ENCODE measurements around the gene DEPDC5. TPM values are rescaled to one million over a fixed set of nuclear protein-coding genes. Genes with fewer than 3 reads are reported as not detected.

Gene DEPDC5
- total RNA-seq, 1 donor: 15.2 TPM

GRCh38 chr22:31929167-31929930 is 175.5 kb downstream of the DEPDC5 start:
- no peaks in the 10 kb centered on the region for H3K36me3 ChIP-seq (ENCODE audit: insufficient read depth, low read length)
- H3K79me2 ChIP-seq (ENCODE audit: insufficient read depth, low read length): no peaks in the 10 kb centered on the region
- H3K4me3 ChIP-seq (ENCODE audit: insufficient read depth, low read length): no peak overlapping the region
- H4K20me1 ChIP-seq (ENCODE audit: insufficient read depth, low read length): no peaks in the 10 kb centered on the region
- no peak for TF ChIP-seq CTCF (IDR thresholded peaks at IDR 0.05; ENCODE audit: extremely low read depth, low read depth, low read length)
- no peak overlapping the region for H3K4me2 ChIP-seq (ENCODE audit: insufficient read depth, low read length)
- no peak for DNase-seq (ENCODE audit: insufficient read length, low spot score, missing footprints)
- H2AFZ ChIP-seq (ENCODE audit: low read length): no peak overlapping the region
- no peaks in the 10 kb centered on the region for H3K4me1 ChIP-seq (ENCODE audit: insufficient read depth, low read length)
- H3K27me3 ChIP-seq (ENCODE audit: insufficient read depth, low read length): peaks cover 18% of the 10 kb centered on the region
- H3K27ac ChIP-seq (ENCODE audit: low read depth, low read length): no peak overlapping the region
- no peaks in the 10 kb centered on the region for H3K9me3 ChIP-seq (ENCODE audit: low read depth, low read length)

- TF ChIP-seq CTCF (IDR thresholded peaks at IDR 0.05; ENCODE audit: extremely low read depth, low read depth, low read length): no peak
- no peaks in the 10 kb centered on the region for H3K9me3 ChIP-seq (ENCODE audit: low read depth, low read length)
- H3K27ac ChIP-seq (ENCODE audit: low read depth, low read length): no peak overlapping the region
- H3K79me2 ChIP-seq (ENCODE audit: insufficient read depth, low read length): no peaks in the 10 kb centered on the region
- H3K4me3 ChIP-seq (ENCODE audit: insufficient read depth, low read length): no peak overlapping the region
- H3K27me3 ChIP-seq (ENCODE audit: insufficient read depth, low read length): peaks cover 8% of the 10 kb centered on the region
- no peaks in the 10 kb centered on the region for H3K4me1 ChIP-seq (ENCODE audit: insufficient read depth, low read length)
- no peaks in the 10 kb centered on the region for H3K36me3 ChIP-seq (ENCODE audit: insufficient read depth, low read length)
- H4K20me1 ChIP-seq (ENCODE audit: insufficient read depth, low read length): no peaks in the 10 kb centered on the region
- no peak overlapping the region for H3K4me2 ChIP-seq (ENCODE audit: insufficient read depth, low read length)
- H2AFZ ChIP-seq (ENCODE audit: low read length): no peak overlapping the region
- no peak for DNase-seq (ENCODE audit: insufficient read length, low spot score, missing footprints)
Observed at GRCh38 chr22:31932863-31933262, 179.0 kb downstream of the DEPDC5 start.

GRCh38 chr22:31933406-31933805 is 179.6 kb downstream of the DEPDC5 start:
- H3K4me1 ChIP-seq (ENCODE audit: insufficient read depth, low read length): no peaks in the 10 kb centered on the region
- no peak overlapping the region for H3K4me3 ChIP-seq (ENCODE audit: insufficient read depth, low read length)
- peaks cover 5% of the 10 kb centered on the region for H3K27me3 ChIP-seq (ENCODE audit: insufficient read depth, low read length)
- DNase-seq (ENCODE audit: insufficient read length, low spot score, missing footprints): no peak
- no peak overlapping the region for H3K4me2 ChIP-seq (ENCODE audit: insufficient read depth, low read length)
- H3K79me2 ChIP-seq (ENCODE audit: insufficient read depth, low read length): no peaks in the 10 kb centered on the region
- H3K36me3 ChIP-seq (ENCODE audit: insufficient read depth, low read length): no peaks in the 10 kb centered on the region
- no peaks in the 10 kb centered on the region for H4K20me1 ChIP-seq (ENCODE audit: insufficient read depth, low read length)
- no peak overlapping the region for H2AFZ ChIP-seq (ENCODE audit: low read length)
- H3K9me3 ChIP-seq (ENCODE audit: low read depth, low read length): no peaks in the 10 kb centered on the region
- no peak for TF ChIP-seq CTCF (IDR thresholded peaks at IDR 0.05; ENCODE audit: extremely low read depth, low read depth, low read length)
- H3K27ac ChIP-seq (ENCODE audit: low read depth, low read length): no peak overlapping the region

DNA sequence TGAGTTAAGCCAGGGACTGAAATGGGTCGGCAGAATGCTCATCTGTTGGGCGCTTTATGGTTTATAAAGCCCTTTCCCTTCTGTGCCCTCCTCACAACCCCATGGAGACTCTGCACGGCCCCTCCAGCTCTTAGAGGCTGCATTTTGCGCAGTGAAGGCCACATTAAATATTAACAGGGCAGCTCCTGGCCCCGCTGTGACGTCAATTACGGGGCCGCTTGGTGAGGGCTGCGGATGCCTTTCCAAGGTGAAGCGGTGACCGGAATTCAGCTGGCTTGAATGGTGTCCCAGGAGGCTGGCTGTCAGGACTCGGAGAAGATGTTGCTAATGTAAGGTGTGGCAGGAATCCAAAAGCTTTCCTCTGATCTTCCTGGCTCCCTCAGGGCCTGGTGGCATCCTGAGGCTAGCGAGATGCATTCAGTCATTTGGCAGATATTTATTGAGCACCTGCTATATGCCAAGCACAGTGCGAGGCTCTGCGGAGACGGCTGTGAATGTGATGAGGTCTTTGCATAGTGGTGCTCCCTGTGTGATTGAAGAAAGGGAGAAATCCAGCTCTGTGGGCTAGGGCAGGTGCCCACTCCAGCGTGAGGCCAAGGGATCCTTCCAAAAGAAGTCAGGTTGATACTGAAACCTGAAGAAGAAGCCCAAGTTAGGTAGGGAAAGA is 180.1 kb downstream of the DEPDC5 start:
- Histone ChIP-seq H3K4me2 (ENCODE audit: insufficient read depth, low read length) (no peak overlapping the region), H3K79me2 (ENCODE audit: insufficient read depth, low read length) (no peaks in the 10 kb centered on the region), H3K27me3 (ENCODE audit: insufficient read depth, low read length) (peaks cover 7% of the 10 kb centered on the region), H3K36me3 (ENCODE audit: insufficient read depth, low read length) (no peaks in the 10 kb centered on the region), H4K20me1 (ENCODE audit: insufficient read depth, low read length) (no peaks in the 10 kb centered on the region), H3K4me1 (ENCODE audit: insufficient read depth, low read length) (no peaks in the 10 kb centered on the region), H3K27ac (ENCODE audit: low read depth, low read length) (no peak overlapping the region), H3K9me3 (ENCODE audit: low read depth, low read length) (no peaks in the 10 kb centered on the region), H3K4me3 (ENCODE audit: insufficient read depth, low read length) (no peak overlapping the region), H2AFZ (ENCODE audit: low read length) (no peak overlapping the region)
- no peak for DNase-seq (ENCODE audit: insufficient read length, low spot score, missing footprints)
- TF ChIP-seq CTCF (IDR thresholded peaks at IDR 0.05; ENCODE audit: extremely low read depth, low read depth, low read length): no peak

Measured in osteoblast (primary cell).